Neural progenitor cell (in vitro differentiated cells): ENCODE data around the gene XPR1. TPM values are rescaled to one million over a fixed set of nuclear protein-coding genes. Genes with fewer than 3 reads are reported as not detected.

Experiments
- DNase-seq: peaks from one replicate; pipeline ENCODE4 v3.0.0-alpha.2; 2016; ENCODE audit warnings: low spot score
- H2AFZ ChIP-seq: fragments of 200-600 bp; sonication (generic); replicated peaks from 2 replicates; pipeline ENCODE4 v1.6.1; 2016; ENCODE audit warnings: antibody characterized with exemption
- H3F3A ChIP-seq: fragments of 200-600 bp; sonication (generic); 2 replicates; pipeline ENCODE4 v1.6.1; 2016; ENCODE audit warnings: antibody characterized with exemption, low read depth
- H3K27ac ChIP-seq: fragments of 200-600 bp; sonication (generic); 2 replicates; pipeline ENCODE4 v1.5.1; 2016; ENCODE audit warnings: mild to moderate bottlenecking
- H3K27me3 ChIP-seq: fragments of 200-600 bp; sonication (generic); 2 replicates; pipeline ENCODE4 v1.6.1; 2016; ENCODE audit warnings: mild to moderate bottlenecking, moderate library complexity
- H3K36me3 ChIP-seq: fragments of 200-600 bp; sonication (generic); 2 replicates; pipeline ENCODE4 v1.5.1; 2016
- H3K4me1 ChIP-seq: fragments of 200-600 bp; sonication (generic); 2 replicates; pipeline ENCODE4 v1.6.1; 2016; ENCODE audit warnings: mixed run types
- H3K4me2 ChIP-seq: fragments of 200-600 bp; sonication (generic); 2 replicates; pipeline ENCODE4 v1.6.1; 2016
- H3K4me3 ChIP-seq: fragments of 200-600 bp; sonication (generic); 2 replicates; pipeline ENCODE4 v1.5.1; 2016
- H3K79me2 ChIP-seq: fragments of 200-600 bp; sonication (generic); 2 replicates; pipeline ENCODE4 v1.6.1; 2016; ENCODE audit warnings: low read depth
- H3K9ac ChIP-seq: fragments of 200-600 bp; sonication (generic); 2 replicates; pipeline ENCODE4 v1.6.1; 2016
- H3K9me3 ChIP-seq: fragments of 200-600 bp; sonication (generic); 2 replicates; pipeline ENCODE4 v1.5.1; 2016; ENCODE audit warnings: low read depth
- H4K20me1 ChIP-seq: fragments of 200-600 bp; sonication (generic); 2 replicates; pipeline ENCODE4 v1.6.1; 2016; ENCODE audit warnings: low read depth
- H3K27ac Mint-ChIP-seq: 3 replicates; pipeline ENCODE4 v1.8.0; 2021; ENCODE audit warnings: mixed read lengths
- H3K27me3 Mint-ChIP-seq: 2 replicates; pipeline ENCODE4 v1.8.0; 2022; ENCODE audit warnings: low read depth, mild to moderate bottlenecking, inconsistent platforms, moderate library complexity, mixed read lengths; ENCODE audit not compliant: insufficient read depth
- H3K36me3 Mint-ChIP-seq: 3 replicates; pipeline ENCODE4 v1.8.0; 2021; ENCODE audit warnings: mixed read lengths
- H3K4me1 Mint-ChIP-seq: 3 replicates; pipeline ENCODE4 v1.8.0; 2021; ENCODE audit warnings: mixed read lengths
- H3K4me3 Mint-ChIP-seq: 3 replicates; pipeline ENCODE4 v1.8.0; 2021; ENCODE audit warnings: mild to moderate bottlenecking, moderate library complexity, mixed read lengths
- H3K9me3 Mint-ChIP-seq: 3 replicates; pipeline ENCODE4 v1.8.0; 2020; ENCODE audit warnings: mixed read lengths
- CTCF ChIP-seq: fragments of 200-600 bp; sonication (generic); IDR thresholded peaks from 2 replicates; pipeline ENCODE4 v1.5.1; 2017; ENCODE audit warnings: antibody characterized with exemption, mild to moderate bottlenecking
- EZH2 ChIP-seq: fragments of 200-600 bp; sonication (generic); IDR thresholded peaks from 2 replicates; pipeline ENCODE4 v1.6.1; 2017; ENCODE audit warnings: antibody characterized with exemption, mild to moderate bottlenecking, moderate library complexity
- EZH2phosphoT487 ChIP-seq: fragments of 200-600 bp; sonication (generic); IDR thresholded peaks from 2 replicates; pipeline ENCODE4 v1.6.1; 2017; ENCODE audit warnings: antibody characterized with exemption
- total RNA-seq: library from RNA; depleted of rRNA; stranded (reverse); fragments of >200 nt; gene quantifications from 2 replicates; pipeline ENCODE4 v1.2.3, GENCODE V29; 2015; ENCODE audit warnings: low replicate concordance

XPR1 gene
- total RNA-seq, 1 donor from 2014 or later, result 75.0 TPM

GRCh38 chr1:180935326-180936109 is 303.7 kb downstream of the XPR1 start:
- DNase-seq, result peak; percentile 39
- Histone ChIP-seq H3K4me2 (no peak overlapping the region), H3K9me3 (no peaks in the 10 kb centered on the region), H3K4me1 (peaks cover 8% of the 10 kb centered on the region), H2AFZ (no peak overlapping the region), H3K4me3 (no peak overlapping the region), H3K27ac (no peak overlapping the region), H3K9ac (no peak overlapping the region), H3K36me3 (no peaks in the 10 kb centered on the region), H3F3A (no peaks in the 10 kb centered on the region), H4K20me1 (no peaks in the 10 kb centered on the region), H3K79me2 (no peaks in the 10 kb centered on the region), H3K27me3 (no peaks in the 10 kb centered on the region)
- TF ChIP-seq EZH2phosphoT487 (no peak), CTCF (no peak), EZH2 (no peak)
- peaks cover 3% of the 10 kb centered on the region for H3K9me3 Mint-ChIP-seq
- peaks cover 16% of the 10 kb centered on the region for H3K4me1 Mint-ChIP-seq
- H3K27ac Mint-ChIP-seq, result no peak overlapping the region
- no peak overlapping the region for H3K4me3 Mint-ChIP-seq
- H3K36me3 Mint-ChIP-seq, result peaks cover 3% of the 10 kb centered on the region
- H3K27me3 Mint-ChIP-seq, result peaks cover 6% of the 10 kb centered on the region

- peaks cover 4% of the 10 kb centered on the region for H3K27me3 Mint-ChIP-seq
- H3K4me1 Mint-ChIP-seq, result peaks cover 9% of the 10 kb centered on the region
- Histone ChIP-seq H3F3A (no peaks in the 10 kb centered on the region), H3K4me2 (no peak overlapping the region), H3K4me1 (peaks cover 5% of the 10 kb centered on the region), H3K36me3 (no peaks in the 10 kb centered on the region), H4K20me1 (no peaks in the 10 kb centered on the region), H3K27me3 (no peaks in the 10 kb centered on the region), H3K4me3 (no peak overlapping the region), H3K9ac (no peak overlapping the region), H3K27ac (no peak overlapping the region), H2AFZ (no peak overlapping the region), H3K9me3 (no peaks in the 10 kb centered on the region), H3K79me2 (no peaks in the 10 kb centered on the region)
- H3K36me3 Mint-ChIP-seq, result peaks cover 3% of the 10 kb centered on the region
- TF ChIP-seq EZH2 (no peak), EZH2phosphoT487 (no peak), CTCF (no peak)
- DNase-seq, result no peak
- H3K27ac Mint-ChIP-seq, result no peak overlapping the region
- peaks cover 3% of the 10 kb centered on the region for H3K9me3 Mint-ChIP-seq
- no peak overlapping the region for H3K4me3 Mint-ChIP-seq
Observed at GRCh38 chr1:180936110-180937011, 304.5 kb downstream of the XPR1 start.

GRCh38 chr1:180937012-180937372 is 305.2 kb downstream of the XPR1 start:
- Mint-ChIP-seq H3K27me3 (peaks cover 4% of the 10 kb centered on the region), H3K36me3 (peaks cover 5% of the 10 kb centered on the region), H3K4me3 (no peak overlapping the region), H3K27ac (no peak overlapping the region), H3K9me3 (peaks cover 3% of the 10 kb centered on the region), H3K4me1 (peaks cover 12% of the 10 kb centered on the region)
- Histone ChIP-seq H3K36me3 (no peaks in the 10 kb centered on the region), H4K20me1 (no peaks in the 10 kb centered on the region), H3K9ac (no peak overlapping the region), H3K9me3 (no peaks in the 10 kb centered on the region), H2AFZ (no peak overlapping the region), H3K4me1 (peaks cover 5% of the 10 kb centered on the region), H3K4me2 (no peak overlapping the region), H3K27me3 (no peaks in the 10 kb centered on the region), H3K27ac (no peak overlapping the region), H3K79me2 (no peaks in the 10 kb centered on the region), H3K4me3 (no peak overlapping the region), H3F3A (no peaks in the 10 kb centered on the region)
- TF ChIP-seq EZH2phosphoT487, result no peak
- no peak for TF ChIP-seq EZH2
- TF ChIP-seq CTCF, result no peak
- DNase-seq, result no peak
